ENCODE data around the gene ICA1.
"Not testable (repeated sequence)": the region's sequence is repeated elsewhere in the genome, so short reads cannot be mapped to it uniquely, and the experiment has no call there.

Gene ICA1

DNA sequence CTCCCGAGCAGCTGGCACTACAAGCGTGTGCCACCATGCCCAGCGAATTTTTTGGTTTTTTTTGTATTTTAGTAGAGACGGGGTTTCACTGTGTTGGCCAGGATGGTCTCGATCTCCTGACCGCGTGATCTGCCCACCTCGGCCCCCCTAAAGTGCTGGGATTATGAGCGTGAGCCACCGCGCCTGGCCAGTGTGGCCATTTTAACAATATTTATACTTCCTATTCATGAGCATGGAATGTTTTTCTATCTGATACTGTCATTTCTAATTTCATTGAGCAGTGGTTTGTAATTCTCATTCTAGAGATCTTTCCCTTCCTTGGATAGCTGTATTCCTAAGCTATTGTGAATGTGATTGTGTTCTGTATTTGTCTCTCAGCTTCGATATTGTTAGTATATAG, 197.1 kb downstream of the ICA1 start:
- Histone ChIP-seq H3K36me3 (peaks cover 40% of the 10 kb centered on the region), H3K9me3 (no peaks in the 10 kb centered on the region), H3K4me1 (ENCODE audit: control insufficient read depth in 1 of 2, insufficient read depth in 1 of 2, low read depth in 1 of 2, low read length in 1 of 2) (no peaks in the 10 kb centered on the region), H3K4me3 (ENCODE audit: low read depth in 1 of 2, low read length in 1 of 2) (no peak overlapping the region), H3K27me3 (no peaks in the 10 kb centered on the region), H3K27ac (no peak overlapping the region)
- TF ChIP-seq, protein P1, sequence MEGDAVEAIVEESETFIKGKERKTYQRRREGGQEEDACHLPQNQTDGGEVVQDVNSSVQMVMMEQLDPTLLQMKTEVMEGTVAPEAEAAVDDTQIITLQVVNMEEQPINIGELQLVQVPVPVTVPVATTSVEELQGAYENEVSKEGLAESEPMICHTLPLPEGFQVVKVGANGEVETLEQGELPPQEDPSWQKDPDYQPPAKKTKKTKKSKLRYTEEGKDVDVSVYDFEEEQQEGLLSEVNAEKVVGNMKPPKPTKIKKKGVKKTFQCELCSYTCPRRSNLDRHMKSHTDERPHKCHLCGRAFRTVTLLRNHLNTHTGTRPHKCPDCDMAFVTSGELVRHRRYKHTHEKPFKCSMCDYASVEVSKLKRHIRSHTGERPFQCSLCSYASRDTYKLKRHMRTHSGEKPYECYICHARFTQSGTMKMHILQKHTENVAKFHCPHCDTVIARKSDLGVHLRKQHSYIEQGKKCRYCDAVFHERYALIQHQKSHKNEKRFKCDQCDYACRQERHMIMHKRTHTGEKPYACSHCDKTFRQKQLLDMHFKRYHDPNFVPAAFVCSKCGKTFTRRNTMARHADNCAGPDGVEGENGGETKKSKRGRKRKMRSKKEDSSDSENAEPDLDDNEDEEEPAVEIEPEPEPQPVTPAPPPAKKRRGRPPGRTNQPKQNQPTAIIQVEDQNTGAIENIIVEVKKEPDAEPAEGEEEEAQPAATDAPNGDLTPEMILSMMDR (IDR thresholded peaks at IDR 0.05): no peak

DNA sequence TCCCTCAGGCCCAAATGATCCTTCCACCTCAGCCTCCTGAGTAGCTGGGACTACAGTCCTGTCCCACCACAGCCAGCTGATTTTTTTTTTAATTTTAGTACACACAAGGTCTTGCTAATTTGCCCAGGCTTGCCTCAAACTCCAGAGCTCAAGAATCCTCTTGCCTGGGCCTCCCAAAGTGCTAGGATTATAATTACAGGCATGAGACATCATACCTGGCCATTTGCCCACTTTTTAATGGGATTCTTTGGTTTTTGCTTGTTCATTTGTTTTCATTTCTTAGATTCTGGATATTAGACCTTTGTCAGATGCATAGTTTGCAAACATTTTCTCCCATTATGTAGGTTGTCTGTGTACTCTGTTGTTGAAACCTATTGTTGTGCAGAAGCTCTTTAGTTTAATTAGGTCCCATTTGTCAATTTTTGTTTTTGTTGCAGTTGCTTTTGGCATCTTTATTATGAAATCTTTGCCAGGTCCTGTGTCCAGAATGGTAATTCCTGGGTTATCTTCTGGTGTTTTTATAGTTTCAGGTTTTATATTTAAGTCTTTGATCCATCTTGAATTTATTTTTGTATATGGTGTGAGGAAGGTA, 198.2 kb downstream of the ICA1 start:
- TF ChIP-seq, protein P1 (IDR thresholded peaks at IDR 0.05): no peak
- H3K27ac ChIP-seq: no peak overlapping the region
- H3K9me3 ChIP-seq: no peaks in the 10 kb centered on the region
- H3K4me1 ChIP-seq (ENCODE audit: control insufficient read depth in 1 of 2, insufficient read depth in 1 of 2, low read depth in 1 of 2, low read length in 1 of 2): no peaks in the 10 kb centered on the region
- H3K4me3 ChIP-seq (ENCODE audit: low read depth in 1 of 2, low read length in 1 of 2): no peak overlapping the region
- no peaks in the 10 kb centered on the region for H3K27me3 ChIP-seq
- peaks cover 36% of the 10 kb centered on the region for H3K36me3 ChIP-seq

DNA sequence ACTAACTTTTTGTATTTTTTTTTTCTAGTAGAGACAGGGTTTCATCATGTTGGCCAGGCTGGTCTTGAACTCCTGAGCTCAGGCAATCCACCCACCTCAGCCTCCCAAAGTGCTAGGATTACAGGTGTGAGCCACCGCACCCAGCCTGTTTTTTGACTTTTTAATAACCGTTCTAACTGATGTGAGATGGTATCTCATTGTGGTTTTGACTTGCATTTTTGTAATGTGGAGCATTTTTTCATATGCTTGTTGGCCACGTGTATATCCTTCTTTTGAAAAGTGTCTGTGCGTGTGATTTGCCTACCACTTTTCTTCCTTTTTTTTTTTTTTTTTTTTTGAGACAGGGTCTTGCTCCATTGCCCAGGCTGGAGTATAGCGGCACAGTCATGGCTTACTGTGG, 198.7 kb downstream of the ICA1 start:
- not testable (repeated sequence) for H3K27me3 ChIP-seq; H3K27ac ChIP-seq; H3K4me1 ChIP-seq (ENCODE audit: control insufficient read depth in 1 of 2, insufficient read depth in 1 of 2, low read depth in 1 of 2, low read length in 1 of 2); H3K4me3 ChIP-seq (ENCODE audit: low read depth in 1 of 2, low read length in 1 of 2); H3K9me3 ChIP-seq
- peaks cover 35% of the 10 kb centered on the region for H3K36me3 ChIP-seq

Measured in neutrophil (primary cell).